MM.1S (cell line): ENCODE data around the gene IL1RAPL2.

Source experiments
- CTCF ChIP-seq: fragments of 300-600 bp; sonication (generic); IDR thresholded peaks from 2 replicates; pipeline ENCODE4 v1.5.1; 2016; ENCODE audit warnings: antibody characterized with exemption, low read length, mixed read lengths
- EZH2 ChIP-seq: fragments of 300-600 bp; sonication (generic); optimal IDR thresholded peaks from 2 replicates; pipeline ENCODE3; 2017; ENCODE audit warnings: low read depth, mild to moderate bottlenecking, antibody characterized with exemption, low read length, mixed read lengths

GRCh38 chrX:105267167-105267566 is 701.2 kb downstream of the IL1RAPL2 start:
- TF ChIP-seq CTCF (no peak), EZH2 (no peak)
